ENCODE measurements around the gene PGBD2. TPM values are rescaled to one million over a fixed set of nuclear protein-coding genes. Genes with fewer than 3 reads are reported as not detected.
"Not testable (repeated sequence)": the region's sequence is repeated elsewhere in the genome, so short reads cannot be mapped to it uniquely, and the experiment has no call there.

PGBD2 gene
- total RNA-seq, 1 donor from 2014 or later = 12.6 TPM

- peak; percentile 53 for DNase-seq (ENCODE audit: low read depth)
Measured at GRCh38 chr1:248926401-248927182, 20.6 kb downstream of the PGBD2 start.

GRCh38 chr1:248927283-248927682 lies 21.2 kb downstream of the PGBD2 start:
- DNase-seq (ENCODE audit: low read depth) = not testable (repeated sequence)

- DNase-seq (ENCODE audit: low read depth) = not testable (repeated sequence)
Measured at GRCh38 chr1:248928122-248928521, 22.1 kb downstream of the PGBD2 start.

GRCh38 chr1:248930037-248930436 lies 24.0 kb downstream of the PGBD2 start:
- not testable (repeated sequence) for DNase-seq (ENCODE audit: low read depth)

DNA sequence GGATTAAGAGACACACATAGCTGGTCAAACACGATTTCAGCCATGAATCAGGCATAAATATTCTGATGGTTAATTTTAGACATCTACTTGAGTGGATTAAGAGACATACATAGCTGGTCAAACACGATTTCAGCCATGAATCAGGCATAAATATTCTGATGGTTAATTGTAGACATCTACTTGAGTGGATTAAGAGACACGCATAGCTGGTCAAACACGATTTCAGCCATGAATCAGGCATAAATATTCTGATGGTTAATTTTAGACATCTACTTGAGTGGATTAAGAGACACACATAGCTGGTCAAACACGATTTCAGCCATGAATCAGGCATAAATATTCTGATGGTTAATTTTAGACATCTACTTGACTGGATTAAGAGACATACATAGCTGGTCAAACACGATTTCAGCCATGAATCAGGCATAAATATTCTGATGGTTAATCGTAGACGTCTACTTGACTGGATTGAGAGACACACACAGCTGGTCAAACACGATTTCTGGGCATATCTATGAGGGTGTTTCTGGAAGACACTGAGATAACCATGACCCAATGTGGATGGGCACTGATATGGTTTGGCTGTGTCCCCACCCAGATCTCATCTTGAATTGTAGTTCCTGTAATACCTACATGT lies 32.3 kb downstream of the PGBD2 start:
- DNase-seq (ENCODE audit: low read depth) = not testable (repeated sequence)

DNA sequence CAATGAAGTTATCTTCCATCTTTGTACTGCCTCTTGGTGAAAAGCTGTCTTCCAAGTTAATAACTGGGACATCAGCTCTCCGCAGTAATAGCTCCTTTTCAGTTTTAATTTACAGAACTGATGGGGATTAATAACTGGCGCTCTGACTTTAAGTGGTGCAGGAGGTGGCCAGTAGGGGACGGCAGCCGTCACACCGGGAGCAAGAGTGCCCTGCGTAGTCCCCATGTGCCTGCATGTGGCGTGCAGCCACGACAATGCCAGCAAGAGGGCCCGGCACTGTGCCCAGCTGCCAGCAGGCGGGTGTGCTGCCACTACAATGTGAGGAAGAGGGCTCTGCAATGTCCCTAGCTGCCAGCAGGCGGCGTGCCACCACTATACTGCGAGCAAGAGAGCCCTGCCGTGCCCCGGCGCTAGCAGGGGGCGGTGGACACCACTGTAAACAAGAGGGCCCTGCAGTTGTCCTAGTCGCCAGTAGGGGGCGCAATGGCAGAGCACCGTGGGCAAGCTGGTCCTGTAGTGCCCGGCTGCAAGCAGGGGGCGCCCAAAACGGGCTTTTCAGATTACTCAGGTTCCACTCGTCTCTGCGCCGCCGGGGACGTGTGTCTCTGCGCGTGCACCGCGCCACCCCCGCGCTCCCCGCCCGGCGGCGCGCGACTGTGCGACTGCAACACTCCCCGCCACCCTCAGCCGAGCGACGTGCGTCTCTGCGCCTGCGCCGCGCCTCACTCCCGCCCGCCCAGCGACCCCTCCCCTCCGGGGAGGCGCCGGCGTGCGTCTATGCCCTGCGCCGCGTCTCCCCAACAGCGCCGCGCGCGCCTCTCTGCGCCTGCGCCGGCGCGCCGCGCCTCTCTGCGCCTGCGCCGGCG lies 38.3 kb downstream of the PGBD2 start:
- not testable (repeated sequence) for DNase-seq (ENCODE audit: low read depth)

- DNase-seq (ENCODE audit: low read depth) = not testable (repeated sequence)
Measured at GRCh38 chr1:248945000-248945423, 39.0 kb downstream of the PGBD2 start.

GRCh38 chr1:248945453-248945852 lies 39.4 kb downstream of the PGBD2 start:
- not testable (repeated sequence) for DNase-seq (ENCODE audit: low read depth)

- DNase-seq (ENCODE audit: low read depth) = not testable (repeated sequence)
Measured at GRCh38 chr1:248945856-248946416, 39.9 kb downstream of the PGBD2 start.

Other genes starting within 250 kb of the PGBD2 start
- not detected in 2 replicates for gene OR14I1, start 203.5 kb upstream of the PGBD2 start, total RNA-seq
- 2.6 and 4.3 TPM in 2 replicates for gene LYPD8, start 150.5 kb upstream of the PGBD2 start, total RNA-seq
- gene SH3BP5L, start 80.3 kb upstream of the PGBD2 start, total RNA-seq = 41.7 and 42.8 TPM in 2 replicates
- 18.9 and 34.6 TPM in 2 replicates for gene ZNF672, start 68.0 kb upstream of the PGBD2 start, total RNA-seq
- 9.4 and 19.6 TPM in 2 replicates for gene ZNF692, start 47.1 kb upstream of the PGBD2 start, total RNA-seq